H7 (cell line): ENCODE data around the gene FBXL5. TPM values are rescaled to one million over a fixed set of nuclear protein-coding genes. Genes with fewer than 3 reads are reported as not detected.

Experiments
- DNase-seq: peaks from one replicate; pipeline ENCODE4 v3.0.0; 2012
- H3K27me3 ChIP-seq: 2 replicates; pipeline ENCODE4 v1.6.0; 2011; ENCODE audit warnings: mild to moderate bottlenecking, low read length; ENCODE audit not compliant: control insufficient read depth, insufficient read depth
- H3K36me3 ChIP-seq: replicated peaks from 2 replicates; pipeline ENCODE4 v1.5.1; 2011; ENCODE audit warnings: low read length; ENCODE audit not compliant: control insufficient read depth, insufficient read depth
- H3K4me3 ChIP-seq: 2 replicates; pipeline ENCODE4 v1.5.1; 2011; ENCODE audit warnings: low read depth, mild to moderate bottlenecking, control low read depth, low read length, moderate library complexity; ENCODE audit not compliant: insufficient read depth
- total RNA-seq: library from RNA; depleted of rRNA; stranded (reverse); fragments of >200 nt; shearing (Covaris generic); gene quantifications from 2 replicates; pipeline ENCODE4 v1.2.3, GENCODE V29; 2014

The FBXL5 gene
- total RNA-seq, 1 experiment from 2014 or later, result 91.6 TPM

DNA sequence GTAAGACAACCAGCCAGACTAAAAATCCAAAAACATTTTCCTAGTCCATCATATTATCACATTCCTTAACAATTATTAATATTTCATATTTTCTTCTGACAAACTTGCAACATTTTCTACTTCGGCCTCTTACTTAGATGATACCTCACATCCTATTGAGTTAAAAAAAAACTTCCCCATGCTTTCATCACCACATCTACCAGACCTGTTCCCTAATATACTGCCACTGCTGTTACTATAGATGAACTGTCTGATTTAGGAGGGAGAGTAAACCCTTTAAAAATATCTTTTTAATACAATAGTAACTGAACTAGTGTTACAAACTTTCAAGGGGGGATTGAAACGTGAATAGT lies 28.0 kb upstream of the FBXL5 start:
- H3K36me3 ChIP-seq, result no peaks in the 10 kb centered on the region; the same call in 1 of the 2 replicates
- H3K4me3 ChIP-seq, result peak overlapping the region; percentile 76; the same call in 1 of the 2 replicates
- no peaks in the 10 kb centered on the region for H3K27me3 ChIP-seq
- no peak for DNase-seq

DNA sequence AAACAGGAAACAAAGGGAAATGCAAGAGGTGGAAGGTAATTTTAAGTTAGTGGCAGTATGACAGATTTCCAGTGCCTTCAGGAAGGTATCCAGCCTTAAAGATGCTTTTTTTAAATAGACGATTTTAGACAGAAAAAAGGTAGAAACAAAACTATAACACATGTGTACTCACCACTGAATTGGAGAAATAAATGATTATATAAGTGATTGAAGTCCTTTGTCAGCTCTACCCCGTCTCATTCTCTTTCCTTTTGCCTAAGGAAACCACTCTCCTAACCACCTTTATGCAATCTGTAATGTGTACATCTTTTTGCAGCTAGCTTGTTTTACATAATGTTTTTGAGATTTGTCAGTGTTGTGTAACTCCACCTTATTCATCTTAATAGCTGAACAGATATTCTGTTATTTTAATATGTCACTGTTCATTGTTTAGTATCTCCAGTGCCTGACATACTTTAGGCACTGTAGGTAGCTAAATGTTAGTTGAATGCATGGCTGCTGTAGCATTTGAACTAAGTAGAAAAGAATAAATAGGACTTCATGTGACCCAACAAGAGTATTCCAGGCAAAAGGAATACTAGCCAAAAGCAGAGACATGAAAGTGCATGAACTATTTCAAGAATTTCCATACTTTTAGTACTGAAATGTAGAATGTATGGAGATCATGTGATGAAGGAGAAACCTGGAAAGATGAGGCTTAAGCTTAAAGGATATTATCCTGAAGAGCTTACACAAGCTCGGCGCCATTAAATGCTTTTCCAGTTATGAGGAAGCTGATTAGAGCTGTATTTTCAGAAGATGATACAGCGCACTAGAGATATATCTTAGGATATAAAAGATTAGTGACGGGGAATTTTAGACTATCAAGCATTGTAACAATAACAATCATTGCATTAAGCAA lies 27.3 kb upstream of the FBXL5 start:
- DNase-seq, result no peak
- H3K36me3 ChIP-seq, result no peaks in the 10 kb centered on the region; the same call in 1 of the 2 replicates
- H3K27me3 ChIP-seq, result no peaks in the 10 kb centered on the region
- peak overlapping the region; percentile 76 for H3K4me3 ChIP-seq

DNA sequence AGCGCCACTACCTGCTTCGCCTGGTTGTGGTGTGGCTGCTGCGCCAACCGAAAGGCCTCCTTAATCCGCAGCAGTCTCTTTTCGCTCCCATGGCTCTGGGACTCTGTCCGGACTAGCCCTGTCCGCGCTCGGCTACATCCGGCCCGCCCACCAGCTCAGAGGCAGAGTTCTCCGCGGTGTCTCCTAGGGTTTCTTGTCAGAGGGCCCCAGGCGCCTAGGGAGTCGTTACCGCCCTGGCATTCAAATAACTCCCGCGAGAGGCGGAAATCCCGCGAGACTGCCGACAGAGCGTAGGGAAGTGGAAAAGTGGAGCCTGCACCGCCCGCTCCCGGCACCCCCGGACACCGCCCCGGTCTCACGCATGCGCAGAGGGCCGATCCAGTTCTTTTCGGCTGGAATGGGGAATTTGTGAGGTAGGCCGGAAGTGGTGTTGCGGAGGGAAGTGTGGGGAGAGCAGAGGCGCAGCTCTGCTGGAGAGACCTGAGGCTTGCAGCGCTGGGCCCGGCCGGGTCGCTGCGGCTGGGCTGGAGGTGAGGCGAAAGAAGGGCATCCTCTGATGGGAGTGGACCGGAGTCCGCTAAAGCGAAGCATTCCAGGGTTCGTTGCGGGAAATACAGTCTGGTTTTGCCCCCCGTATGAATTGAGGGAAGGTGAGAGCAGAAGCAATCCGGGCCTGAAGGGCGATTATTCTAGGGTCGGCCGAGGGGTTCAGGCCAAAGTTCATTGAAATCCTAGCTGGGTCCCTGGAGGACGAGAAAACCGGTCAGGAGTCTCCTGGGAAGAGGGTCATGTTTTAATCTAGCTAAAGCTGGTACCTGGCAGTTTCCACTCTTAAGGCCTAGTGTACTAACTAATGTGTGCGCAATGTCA lies 26.4 kb upstream of the FBXL5 start, which contains the start of gene FAM200B:
Gene FAM200B (plus strand): TSS at position 456 of the 870 bp plus-strand sequence. CDS start 5,151 bp downstream, outside the sequence.
- no peaks in the 10 kb centered on the region for H3K27me3 ChIP-seq
- no peaks in the 10 kb centered on the region; the same call in 1 of the 2 replicates for H3K36me3 ChIP-seq
- peak; percentile 96 for DNase-seq
- H3K4me3 ChIP-seq, result peak within 1 kb of the TSS; percentile 76

DNA sequence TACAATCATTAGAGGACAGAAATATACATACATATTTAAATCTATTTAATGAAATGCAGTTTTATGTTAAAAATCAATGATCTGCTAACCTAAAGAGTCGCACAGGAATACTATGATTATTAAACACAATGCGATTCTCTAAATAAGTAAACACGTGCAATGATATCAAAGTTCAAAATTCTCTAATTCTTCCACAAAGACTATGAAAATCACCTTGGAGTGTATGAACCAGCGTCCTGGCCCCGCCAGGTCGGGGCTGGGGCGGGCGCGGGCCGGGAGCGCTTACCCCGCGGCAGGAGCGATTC lies 25.9 kb upstream of the FBXL5 start:
- Histone ChIP-seq H3K36me3 (no peaks in the 10 kb centered on the region; the same call in 1 of the 2 replicates), H3K27me3 (no peaks in the 10 kb centered on the region), H3K4me3 (peak overlapping the region; percentile 76)
- no peak for DNase-seq

DNA sequence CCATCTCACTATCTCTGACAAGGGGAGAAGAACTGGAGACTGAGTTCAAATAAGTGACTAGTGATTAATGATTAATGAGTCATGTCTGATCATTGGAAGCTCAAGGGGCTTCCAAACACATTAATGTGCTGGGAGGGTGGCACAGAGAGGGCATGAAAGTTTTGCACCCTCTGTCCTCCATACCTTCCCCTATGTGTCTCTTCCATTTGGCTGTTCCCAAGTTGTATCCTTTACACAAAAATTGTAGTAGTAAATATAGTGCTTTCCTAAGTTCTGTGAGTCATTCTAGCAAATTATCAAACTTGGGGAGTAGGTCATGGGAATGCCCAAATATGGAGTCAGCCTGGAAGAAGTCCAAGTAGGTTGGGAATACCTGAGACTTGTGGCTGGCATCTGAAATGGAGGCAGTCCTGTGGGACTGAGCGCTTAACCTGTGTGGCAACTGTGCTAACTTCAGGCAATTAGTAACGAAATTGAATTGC lies 22.4 kb upstream of the FBXL5 start:
- Histone ChIP-seq H3K36me3 (no peaks in the 10 kb centered on the region), H3K4me3 (no peak overlapping the region), H3K27me3 (no peaks in the 10 kb centered on the region)
- no peak for DNase-seq

DNA sequence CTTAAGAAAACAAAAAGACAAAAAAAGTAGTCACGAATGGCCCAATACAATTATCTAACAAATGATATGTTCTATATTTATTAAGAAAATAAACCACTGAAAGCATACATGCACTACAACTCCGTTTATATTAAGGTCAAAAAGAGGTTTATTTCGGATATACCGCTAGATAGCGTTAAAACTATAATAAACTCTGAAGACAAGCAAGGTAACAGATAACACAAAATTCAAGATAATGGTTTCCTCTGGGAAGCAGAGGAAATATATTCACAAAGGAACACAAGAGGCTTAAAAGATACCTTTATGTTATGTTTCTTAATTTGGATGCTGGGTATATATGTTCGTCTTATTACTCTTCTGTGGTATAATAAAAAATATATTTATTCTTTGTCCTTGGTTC lies 21.7 kb upstream of the FBXL5 start:
- DNase-seq, result no peak
- Histone ChIP-seq H3K27me3 (no peaks in the 10 kb centered on the region), H3K4me3 (no peak overlapping the region), H3K36me3 (no peaks in the 10 kb centered on the region)

DNA sequence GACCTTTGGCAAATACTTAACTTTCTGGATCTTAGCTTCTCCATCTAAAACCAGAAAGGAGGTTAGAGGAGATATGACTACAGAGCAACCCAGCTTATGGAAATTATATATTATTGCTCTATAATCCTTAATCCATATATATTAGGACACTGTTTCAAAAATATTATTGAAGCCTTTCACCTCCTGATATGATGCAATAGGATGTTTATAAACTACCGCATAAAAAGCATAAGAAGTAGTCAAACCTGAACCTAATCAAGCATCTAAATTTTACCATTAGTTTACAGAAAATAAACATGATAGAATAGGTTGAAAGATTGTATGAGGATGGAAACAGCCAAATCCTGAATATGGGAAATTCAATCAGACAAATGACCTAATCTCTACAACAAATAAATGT lies 20.9 kb upstream of the FBXL5 start:
- Histone ChIP-seq H3K36me3 (no peaks in the 10 kb centered on the region), H3K4me3 (no peak overlapping the region), H3K27me3 (no peaks in the 10 kb centered on the region)
- DNase-seq, result no peak

DNA sequence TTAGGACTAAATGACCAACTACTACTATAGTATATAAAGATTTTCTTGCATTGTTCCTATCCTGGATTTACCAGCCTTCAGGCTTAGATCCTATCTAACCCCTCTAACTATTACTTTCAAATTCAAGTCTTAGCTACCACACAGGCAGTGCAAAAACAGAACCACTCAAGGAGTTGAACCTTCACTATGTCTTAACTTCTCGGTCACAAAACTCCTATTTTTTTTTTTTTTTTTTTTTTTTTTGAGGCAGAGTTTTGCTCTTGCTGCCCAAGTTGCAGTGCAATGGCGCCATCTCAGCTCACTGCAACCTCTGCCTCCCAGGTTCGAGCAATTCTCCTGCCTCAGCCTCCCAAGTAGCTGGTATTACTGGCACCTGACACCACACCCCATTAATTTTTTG lies 20.2 kb upstream of the FBXL5 start:
- Histone ChIP-seq H3K36me3 (no peaks in the 10 kb centered on the region), H3K4me3 (no peak overlapping the region), H3K27me3 (no peaks in the 10 kb centered on the region)
- DNase-seq, result no peak

DNA sequence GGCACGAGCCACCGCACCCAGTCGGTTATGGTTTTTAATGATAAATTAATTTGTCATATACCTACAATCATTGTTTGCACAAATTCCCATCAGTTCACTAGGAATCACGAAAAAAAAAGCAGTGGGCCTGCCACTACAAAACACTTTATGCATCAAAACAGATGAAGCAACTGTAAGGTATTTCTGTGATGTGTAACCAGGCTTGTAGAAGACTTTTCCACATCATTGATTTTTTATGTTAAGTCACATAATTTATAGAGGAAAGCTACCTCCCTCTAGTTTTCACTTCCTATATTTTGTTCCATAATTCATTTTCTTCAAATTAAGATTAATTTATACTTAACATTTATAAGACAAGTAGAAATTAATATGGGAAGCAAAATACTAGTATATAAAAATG lies 19.8 kb upstream of the FBXL5 start:
- Histone ChIP-seq H3K27me3 (no peaks in the 10 kb centered on the region), H3K4me3 (no peak overlapping the region), H3K36me3 (no peaks in the 10 kb centered on the region)
- DNase-seq, result no peak

DNA sequence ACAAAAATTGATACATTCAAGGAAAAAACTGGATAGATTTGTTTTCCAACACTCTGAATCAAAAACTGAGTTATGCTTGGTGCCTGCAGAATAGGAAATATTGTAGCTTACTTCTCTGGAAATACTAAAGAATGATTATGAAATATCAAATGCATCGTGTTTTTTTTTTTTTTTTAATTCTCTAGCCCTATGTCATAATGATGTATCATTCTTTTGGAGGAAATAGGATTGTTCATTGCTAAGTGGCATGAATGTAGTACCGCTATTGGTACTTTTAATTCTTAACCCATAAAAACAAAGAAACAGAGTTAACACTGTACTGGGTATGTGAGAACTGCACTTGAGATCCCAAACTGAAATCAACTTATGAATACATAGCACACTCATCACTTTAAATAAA lies 18.9 kb upstream of the FBXL5 start:
- Histone ChIP-seq H3K36me3 (no peaks in the 10 kb centered on the region), H3K27me3 (no peaks in the 10 kb centered on the region), H3K4me3 (no peak overlapping the region)
- DNase-seq, result no peak

DNA sequence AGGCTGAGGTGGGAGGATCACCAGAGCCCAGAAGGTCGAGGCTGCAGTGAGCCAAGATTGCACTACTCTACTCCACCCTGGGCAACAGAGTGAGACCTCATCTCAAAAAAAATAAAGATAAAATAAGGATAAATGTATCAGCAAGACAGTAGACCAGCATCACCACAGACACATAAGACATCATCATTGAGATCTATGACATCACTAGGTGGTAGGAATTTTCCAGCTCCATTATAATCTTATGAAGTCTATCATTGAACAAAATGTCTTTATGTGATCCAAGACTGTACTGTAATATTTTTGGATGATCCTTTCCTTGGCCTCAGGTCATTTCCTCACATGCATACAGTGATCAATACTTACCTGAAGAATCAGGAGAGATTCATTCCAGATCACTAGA lies 18.2 kb upstream of the FBXL5 start:
- Histone ChIP-seq H3K27me3 (no peaks in the 10 kb centered on the region), H3K4me3 (no peak overlapping the region), H3K36me3 (no peaks in the 10 kb centered on the region; the same call in 1 of the 2 replicates)
- DNase-seq, result no peak

DNA sequence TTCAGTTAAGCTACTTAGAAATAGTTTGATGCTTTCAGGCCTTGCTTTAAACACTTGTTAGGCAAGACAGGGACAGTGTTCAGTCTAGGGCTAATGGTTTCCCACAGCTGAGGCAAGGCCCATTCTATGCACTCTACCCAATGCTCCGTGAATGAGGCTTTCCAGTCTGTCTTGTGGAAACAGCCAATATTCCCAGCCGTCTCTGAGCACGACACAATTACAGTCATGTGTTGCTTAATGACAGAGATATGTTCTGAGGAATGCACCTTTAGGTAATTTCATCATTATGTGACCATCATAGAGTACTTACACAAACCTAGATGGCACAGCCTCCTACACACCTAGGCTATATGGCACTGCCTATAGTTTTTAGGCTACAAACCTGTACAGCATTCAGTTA lies 16.9 kb upstream of the FBXL5 start:
- DNase-seq, result no peak
- no peaks in the 10 kb centered on the region; the same call in 1 of the 2 replicates for H3K36me3 ChIP-seq
- no peak overlapping the region for H3K4me3 ChIP-seq
- H3K27me3 ChIP-seq, result no peaks in the 10 kb centered on the region

DNA sequence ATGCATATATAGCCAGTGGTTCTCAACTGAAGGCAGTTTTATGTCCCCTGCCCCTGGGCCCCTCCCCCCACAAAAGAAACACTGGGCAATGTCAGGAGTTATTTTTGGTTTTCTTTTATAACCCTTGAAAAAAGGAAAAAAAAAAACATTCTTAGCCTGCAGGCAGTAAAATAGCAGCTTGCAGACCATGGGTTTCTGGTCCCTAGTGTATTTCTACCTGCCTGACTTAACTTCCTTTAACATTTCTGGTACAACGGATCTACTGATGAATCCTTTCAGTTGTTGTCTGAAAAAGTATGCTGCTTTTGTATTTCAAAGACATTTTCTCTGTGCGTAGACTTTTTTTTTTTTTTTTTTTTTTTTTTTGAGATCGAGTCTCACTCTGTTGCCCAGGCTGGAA lies 15.4 kb upstream of the FBXL5 start:
- no peak for DNase-seq
- no peak overlapping the region for H3K4me3 ChIP-seq
- no peaks in the 10 kb centered on the region for H3K27me3 ChIP-seq
- no peaks in the 10 kb centered on the region; the same call in none of the 2 replicates for H3K36me3 ChIP-seq

DNA sequence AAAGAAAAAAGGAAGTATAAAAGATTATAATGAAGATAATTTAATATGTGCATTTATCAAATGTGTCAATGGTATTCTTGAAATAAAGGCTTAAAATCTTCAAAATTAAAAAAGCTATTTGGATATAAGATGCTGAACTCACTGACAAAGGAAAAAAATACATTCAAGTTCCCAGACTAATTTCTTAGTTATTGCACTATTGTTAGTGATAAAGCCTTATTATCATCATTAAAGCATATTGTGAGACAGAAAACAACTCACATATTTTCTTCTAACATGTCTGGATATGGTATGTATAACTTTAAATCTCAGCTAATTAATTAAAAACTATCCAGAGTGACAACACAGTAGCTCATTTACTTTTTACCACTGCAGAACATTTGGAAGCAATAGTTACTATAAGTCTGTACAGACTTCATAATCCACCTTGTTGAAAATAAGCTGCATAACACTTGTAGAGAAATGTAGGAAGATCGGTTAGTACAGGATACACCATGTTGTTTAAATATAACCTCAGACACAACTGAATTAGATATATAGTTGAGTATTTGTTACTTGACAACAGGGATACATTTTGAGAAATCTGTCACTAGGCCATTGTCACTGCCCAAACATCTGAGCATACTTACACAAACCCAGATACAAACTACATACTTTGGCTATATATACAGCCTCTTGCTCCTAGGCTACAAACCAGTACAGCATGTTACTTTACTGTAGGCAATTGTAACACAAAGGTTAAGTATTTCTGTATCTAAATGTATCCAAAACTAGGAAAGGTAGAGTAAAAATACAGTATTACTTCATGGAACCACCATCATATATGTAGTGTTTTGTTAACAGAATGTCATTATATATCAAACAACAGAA lies 13.6 kb upstream of the FBXL5 start:
- H3K4me3 ChIP-seq, result no peak overlapping the region
- H3K36me3 ChIP-seq, result no peaks in the 10 kb centered on the region; the same call in none of the 2 replicates
- no peak for DNase-seq
- no peaks in the 10 kb centered on the region for H3K27me3 ChIP-seq
